NCI-H345 treated with DMSO at 0.1 percent for 48 hours (cell line): ENCODE measurements around the gene CYP1A2.
"Not testable (repeated sequence)": the region's sequence is repeated elsewhere in the genome, so short reads cannot be mapped to it uniquely, and the experiment has no call there.

Experiments
- DNase-seq: peaks from one replicate; lab custom pipeline; 2025; ENCODE audit not compliant: unreplicated experiment; lab: John Stamatoyannopoulos, UW

Gene CYP1A2

DNA sequence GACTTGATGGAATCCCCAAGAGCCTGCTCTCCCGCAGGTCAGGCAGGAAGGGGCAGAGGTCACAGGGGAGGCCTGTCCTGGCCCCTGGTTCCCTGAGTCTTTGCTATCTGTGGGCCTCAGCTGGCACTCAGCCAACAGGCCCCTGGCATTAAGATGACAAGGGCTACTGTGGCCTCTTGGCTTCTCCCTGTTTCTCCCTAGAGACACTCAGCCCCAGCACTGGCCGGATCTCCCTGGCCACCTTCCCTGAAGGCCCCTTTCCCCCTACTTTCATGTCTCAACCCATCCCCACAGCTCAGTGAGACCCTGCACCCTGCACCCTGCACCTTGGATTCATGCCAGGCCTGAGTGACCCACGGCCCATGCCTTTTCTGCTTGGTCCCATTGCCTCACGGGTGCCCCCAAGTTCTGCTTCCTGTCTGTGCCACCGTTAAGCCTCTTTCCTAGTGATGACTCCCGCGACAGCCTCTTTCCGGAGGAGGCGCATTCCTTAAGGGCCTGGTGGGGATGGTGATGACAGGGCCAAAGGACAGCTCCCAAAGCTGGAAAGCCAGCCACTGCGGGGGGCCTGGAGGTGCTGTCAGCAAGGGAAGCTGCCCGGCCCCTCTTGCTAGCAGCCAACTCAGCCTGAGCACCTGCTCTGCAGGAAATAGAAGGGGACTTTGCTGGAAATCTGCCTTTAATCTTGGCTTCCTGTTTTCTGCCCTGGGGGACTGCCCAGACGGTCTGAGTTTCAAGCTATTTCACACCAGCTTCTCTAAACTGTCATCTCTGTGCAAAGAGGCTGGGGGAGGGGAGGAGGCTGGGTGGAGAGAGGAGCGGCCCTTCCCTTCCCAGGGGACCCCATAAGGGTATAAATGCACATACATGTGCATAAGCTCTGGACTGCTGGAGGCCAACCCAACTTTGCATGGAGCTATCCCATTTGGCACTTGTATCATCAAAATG, 28.4 kb downstream of the CYP1A2 start:
- no peak for DNase-seq

DNA sequence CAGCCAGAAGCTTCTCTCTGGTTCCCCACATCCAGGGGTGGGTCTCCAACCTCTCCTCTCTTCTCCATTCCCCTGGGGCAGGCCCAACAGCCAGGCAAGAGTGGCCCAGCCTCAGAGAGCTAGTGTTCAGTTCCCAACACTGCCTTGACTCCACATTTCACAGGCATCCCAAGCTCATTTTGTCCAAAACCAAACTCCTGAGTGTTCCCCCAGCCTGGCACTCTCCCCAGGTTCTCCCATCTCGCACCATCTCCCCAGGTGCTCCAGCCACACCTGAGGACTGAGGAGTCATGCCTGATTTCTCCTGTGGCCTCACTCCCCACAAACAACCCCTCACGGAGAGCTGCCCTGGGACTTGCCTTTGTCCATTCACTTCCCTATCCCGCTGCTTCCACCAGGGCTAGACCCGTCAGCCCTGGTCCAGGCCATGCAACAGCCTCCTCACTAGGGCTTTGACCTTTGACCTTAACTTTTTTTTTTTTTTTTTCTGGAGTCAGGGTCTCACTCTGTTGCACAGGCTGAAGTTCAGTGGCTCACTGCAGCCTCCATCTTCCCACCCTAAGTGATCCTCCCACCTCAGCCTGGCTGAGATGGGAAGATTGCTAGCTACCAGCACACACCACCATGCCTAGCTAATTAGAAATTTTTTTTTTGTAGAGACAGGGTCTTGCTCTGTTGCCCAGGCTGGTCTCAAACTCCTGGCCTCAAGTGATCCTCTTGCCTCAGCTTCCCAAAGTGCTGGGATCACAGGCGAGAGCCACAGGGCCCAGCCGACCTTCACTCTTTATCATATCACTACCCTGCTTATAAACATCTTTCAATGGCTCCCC, 29.3 kb downstream of the CYP1A2 start:
- DNase-seq: no peak

DNA sequence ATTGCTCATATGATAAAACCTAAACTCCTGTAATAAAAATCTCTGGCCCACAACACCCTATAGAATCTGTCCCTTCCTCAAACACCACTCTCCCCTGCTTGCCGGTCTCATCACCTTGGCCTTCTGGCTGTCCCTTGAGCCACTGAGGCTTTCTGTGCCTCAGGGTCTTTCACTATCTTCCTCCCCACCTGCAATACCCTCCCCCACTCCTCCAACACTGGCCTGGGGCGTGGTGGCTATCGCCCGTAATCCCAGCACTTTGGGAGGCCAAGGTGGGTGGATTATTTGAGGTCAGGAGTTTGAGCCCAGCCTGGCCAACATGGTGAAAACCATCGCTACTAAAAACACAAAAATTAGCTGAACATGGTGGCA, 29.9 kb downstream of the CYP1A2 start:
- no peak for DNase-seq

DNA sequence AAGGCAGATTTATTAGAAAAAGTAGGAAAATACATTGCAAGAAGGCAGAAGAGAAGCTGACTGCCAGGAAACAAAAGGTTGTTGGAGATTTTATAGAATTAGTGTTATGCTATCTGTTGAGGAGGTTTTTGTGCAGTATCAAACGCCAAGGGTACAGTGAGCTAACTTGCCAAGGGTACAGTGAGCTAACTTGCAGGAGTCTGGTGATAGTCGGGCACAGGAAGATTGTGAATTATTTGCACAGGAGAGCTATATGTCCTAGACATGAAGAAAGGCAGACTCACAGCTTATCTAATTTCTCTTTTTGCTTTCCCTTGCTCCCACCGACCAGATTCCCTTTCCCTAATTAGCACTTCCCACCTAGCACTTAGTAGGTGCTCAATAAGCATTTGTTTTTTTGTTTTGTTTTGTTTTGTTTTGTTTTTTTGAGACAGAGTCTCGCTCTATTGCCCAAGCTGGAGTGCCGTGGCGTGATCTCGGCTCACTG, 30.6 kb downstream of the CYP1A2 start:
- DNase-seq: no peak

DNA sequence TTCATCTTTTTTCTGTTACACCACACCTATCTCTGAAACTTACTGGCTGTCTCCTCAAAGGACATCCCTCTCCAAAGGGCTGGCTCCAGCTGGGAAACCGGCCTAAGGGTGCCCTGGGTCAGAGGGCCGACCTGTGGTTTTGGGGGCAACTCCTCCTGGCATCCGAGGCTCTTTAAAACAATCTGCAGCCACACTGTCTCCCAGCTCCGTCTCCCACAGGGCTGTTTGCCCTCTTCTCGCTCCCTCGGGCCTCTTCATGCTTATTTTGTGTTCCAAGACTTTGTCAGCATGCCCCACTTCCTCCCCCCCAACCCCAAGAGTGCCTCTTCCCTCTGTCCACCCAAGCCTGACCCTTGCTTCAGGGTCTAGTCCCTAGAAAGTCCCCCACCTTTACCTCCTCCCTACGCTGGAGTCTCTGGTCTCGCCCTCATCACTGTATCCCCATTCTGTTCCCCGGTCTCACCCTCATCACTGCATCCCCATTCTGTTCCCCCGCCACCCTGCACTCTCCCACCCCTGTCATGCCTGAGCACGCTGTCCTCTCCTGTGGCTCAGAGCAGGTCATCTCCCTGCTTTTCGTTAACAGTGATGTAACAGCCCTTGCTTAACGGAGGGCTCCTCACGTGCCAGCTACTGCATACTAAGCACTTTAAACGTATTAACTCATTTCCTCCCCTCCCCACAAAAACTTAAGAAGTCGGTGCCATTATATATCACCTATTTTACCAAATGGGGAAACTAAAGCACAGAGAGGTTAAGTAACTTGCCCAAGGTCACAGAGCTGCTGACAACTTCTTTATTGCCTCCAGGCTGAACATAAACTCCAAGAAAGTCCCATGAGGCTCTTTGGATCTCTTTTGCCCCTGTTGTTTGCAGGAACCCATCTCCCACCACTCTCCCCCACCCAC, 32.1 kb downstream of the CYP1A2 start:
- DNase-seq: no peak

DNA sequence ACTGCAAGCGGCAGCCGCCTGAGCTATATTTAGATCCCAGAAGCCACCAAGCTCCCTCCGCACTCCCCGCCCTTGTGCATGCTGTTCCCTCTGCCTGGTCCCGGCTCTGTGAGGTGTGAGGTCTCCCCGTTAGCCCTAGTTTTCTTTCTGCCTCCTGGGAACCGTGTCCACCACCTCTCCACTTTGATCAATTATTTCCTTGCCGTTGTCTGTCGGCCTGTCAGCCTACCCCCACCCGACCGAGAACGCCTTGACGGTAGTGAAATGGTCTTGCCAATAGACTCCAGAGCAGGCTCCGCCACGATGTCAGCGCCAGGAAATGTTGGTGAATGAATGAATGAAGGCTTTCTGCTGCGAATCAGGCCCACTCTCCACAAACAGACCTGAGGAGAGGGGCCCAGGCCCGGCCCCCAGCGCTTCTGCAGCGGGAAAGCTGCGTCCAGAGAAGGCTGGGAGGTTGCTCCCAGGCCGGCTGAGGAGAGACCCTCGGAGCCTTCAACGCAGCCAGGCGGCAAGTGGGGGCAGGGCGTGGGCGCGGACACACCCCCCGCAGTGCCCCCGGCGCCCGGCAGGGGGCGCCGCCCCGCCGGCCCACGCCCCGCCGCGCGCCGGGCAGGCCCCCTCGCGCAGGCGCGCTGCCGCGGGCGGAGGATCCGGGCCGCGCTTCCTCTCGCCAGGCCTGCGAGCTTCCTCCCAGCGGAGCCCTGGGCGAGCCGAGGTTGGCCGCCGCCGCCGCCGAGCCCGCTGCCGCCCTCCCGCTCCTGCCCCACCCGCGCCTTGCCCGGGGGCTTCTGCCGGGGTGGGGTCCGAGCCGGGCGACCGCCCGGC, 33.0 kb downstream of the CYP1A2 start, which contains the start of gene CSK:
TSS of gene CSK (plus strand) at position 650 of the 828 bp plus-strand sequence. CDS start 16,218 bp downstream, outside the sequence.
- peak; percentile 2 for DNase-seq

DNA sequence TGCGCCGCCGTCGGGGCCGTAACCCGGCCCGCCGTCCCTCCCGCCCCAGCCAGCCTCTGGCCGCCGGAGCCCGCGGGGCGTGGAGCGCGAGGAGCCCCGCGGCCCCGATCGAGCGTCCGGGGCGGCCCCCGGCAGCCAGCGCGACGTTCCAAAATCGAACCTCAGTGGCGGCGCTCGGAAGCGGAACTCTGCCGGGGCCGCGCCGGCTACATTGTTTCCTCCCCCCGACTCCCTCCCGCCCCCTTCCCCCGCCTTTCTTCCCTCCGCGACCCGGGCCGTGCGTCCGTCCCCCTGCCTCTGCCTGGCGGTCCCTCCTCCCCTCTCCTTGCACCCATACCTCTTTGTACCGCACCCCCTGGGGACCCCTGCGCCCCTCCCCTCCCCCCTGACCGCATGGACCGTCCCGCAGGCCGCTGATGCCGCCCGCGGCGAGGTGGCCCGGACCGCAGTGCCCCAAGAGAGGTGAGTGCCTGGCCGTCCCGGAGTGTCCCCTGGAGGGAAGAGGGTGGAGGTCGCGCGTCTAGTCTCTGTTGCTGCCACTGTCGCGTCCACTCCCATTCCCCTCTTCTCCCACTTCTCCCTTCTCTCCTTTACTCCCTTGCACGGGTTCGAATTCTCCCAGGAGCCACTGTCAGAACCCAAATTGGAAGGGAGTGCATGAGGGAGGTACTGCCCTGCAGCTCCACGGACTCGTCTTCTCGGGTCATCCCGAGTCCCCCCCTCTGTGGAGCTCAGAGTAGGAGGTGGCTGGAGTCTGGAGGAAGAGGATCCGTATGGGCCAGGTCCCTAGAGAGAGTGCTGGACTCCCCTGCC, 33.8 kb downstream of the CYP1A2 start:
- no peak for DNase-seq

DNA sequence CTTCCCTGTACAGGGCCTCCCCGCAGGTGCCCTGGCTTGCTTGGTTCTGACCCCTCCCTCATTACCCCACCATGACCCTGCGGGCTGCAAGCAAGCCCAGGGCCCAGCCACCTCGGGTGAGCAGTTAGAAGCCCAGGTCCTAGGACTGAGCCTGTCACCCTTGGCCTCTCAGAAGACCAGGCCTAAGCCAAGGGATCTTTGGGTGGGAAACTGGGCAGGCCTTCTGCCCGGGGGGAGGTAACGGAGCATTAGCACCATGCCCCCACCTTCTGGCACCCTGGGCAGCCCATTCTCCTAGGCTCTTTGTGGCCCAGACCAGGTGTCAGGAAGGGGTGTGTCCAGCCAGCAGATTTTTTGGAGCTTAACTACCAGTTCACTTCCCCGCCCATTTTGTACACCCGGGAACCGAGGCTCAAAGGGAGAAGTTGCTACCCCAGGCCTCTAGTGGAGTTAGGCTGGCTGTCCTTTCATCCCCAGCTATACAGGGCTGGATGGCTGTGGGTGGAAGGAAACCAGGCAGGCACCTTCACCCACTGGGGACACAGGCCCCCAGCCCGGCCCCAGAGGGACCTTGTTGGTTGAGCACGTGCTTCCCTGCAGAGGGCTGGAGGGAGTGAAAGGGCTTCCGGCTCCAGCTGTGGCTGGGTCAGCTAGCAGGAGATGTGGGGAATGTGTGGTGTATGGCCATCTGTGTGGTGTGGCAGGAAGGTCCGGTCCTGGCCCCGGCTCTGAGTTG, 34.6 kb downstream of the CYP1A2 start:
- DNase-seq: no peak

DNA sequence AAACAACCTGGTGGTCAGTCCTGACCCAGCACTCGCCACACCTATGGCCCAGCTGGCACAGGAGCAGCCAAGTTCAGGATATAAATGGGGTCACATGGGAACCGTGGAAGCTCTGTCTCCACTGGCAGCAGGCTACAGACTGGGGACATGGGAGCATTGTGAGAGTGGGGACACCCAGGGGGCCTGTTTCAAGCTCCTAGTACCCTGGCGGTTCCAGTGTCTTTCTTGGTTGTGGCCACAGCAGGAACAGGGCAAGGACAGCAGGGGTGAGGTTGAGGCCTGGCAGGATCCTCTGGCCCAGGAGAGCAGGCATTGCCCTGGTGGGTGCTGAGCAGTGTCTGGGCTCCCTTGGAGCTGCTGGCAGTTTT, 35.1 kb downstream of the CYP1A2 start:
- DNase-seq: no peak

DNA sequence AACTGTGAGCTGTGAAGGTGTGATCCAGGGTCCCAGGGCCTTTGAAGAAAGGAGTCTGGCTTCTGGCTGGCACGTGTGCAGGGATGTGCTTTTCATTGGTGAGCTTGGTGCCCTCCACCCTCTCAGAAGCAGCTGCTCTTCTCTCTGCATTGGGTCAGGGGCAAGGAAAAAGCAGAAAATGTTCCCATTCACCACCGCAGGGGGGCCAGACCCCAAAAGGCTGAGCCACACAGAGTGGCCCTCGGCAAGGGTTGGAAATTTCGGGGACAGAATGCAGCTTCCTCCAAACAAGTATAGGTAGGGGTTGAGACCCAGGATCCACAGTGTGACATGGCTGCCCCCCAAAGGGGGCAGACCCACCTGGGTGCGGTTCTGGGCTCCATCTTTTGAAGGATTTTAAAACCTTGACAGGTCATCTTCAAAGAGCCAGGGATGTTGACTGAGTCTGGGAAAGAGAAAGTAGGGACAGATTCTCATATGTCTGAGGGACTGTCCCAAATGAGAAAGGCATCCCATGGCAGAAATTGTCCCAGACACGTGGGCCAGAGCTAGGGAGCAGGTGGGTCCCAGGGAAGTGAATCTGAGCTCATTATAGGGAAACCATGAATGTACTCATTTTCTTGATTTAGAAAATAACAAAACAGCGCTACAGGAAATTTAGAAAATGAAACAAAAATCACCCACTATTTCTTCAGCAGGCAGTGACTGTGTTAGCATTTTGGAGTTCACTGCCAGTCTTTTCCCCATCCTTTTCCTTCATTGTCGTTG, 36.0 kb downstream of the CYP1A2 start:
- DNase-seq: no peak

DNA sequence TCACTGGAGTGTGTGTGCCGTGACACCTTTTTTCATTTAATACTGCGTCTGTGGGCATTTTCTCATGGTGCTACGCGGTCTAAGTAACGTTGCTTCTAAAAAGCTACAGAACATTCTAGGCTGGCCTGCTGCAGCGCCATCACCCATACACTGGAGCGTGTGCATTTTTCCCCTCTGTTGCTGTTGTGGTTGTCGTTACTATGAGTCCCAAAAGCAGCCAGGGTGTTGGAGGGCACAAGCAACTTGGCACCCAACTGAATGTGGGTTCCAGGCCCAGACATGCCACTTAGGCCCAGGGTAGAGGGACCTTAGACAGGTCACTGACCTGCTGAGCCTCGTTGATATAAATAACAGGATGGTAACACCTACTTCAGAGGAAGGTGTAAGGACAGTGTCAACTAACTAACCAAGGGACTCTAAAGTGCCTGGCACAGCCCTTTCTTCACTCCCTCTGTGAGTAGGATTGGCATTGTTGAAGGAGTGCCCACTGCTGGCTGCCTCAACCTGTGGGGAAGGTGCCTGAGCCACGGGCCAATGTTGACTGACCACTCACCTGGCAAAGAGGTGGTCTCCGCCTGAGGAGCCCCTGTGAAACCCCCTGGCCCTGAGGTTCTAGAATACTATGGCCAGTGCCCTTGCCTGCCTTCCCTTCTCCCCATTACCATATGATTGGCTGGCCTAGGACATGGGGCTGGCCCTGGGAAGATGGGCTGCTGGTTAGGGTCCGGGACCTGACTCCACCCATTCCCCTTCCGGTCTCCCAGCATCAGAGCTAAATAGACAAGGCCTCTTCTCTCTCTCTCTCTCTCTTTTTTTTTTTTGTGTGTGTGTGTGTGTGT, 36.8 kb downstream of the CYP1A2 start:
- DNase-seq: no peak

DNA sequence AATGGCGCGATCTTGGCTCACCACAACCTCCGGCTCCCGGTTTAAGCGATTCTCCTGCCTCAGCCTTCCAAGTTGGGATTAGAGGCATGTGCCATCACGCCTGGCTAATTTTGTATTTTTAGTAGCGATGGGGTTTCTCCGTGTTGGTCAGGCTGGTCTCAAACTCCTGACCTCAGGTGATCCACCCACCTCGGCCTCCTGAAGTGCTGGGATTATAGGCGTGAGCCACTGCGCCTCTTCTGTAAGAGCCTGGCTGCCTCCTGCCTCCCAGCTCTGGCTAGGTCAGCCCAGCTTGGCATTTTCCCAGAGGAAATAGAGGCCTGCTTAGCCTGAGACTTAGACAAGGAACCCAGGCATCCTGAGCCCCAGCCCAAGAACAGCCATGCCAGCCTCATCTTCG, 37.4 kb downstream of the CYP1A2 start:
- DNase-seq: not testable (repeated sequence)

DNA sequence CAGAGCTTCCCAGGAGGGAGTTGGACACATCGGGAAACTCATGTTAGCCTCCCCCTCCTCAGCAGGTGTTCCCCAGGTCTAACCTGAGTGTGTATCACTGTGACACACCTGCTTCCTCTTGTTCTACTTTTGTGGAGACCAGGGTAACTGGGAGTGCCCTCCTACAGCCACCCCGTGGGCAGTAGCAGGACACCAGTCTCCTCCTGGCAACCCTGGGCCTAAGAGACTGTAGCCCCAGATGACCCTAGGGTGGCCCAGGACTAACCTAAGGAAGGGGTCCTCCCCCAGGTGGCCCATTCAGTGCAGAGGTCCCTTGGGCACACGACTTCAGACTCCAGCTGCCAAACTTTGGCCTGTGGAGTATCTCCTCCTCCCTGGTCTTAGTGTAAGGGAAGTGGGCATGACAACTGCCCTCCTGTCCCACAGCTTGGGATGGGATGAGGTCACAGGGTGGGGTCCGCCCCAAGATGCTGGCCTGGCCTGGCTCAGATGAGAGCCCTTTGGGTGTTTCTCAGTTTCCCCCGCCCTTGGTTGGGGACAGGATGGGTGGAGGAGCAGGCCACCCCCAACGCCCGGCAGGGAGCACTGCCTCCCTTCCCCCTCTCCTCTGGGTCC, 38.0 kb downstream of the CYP1A2 start:
- no peak for DNase-seq

DNA sequence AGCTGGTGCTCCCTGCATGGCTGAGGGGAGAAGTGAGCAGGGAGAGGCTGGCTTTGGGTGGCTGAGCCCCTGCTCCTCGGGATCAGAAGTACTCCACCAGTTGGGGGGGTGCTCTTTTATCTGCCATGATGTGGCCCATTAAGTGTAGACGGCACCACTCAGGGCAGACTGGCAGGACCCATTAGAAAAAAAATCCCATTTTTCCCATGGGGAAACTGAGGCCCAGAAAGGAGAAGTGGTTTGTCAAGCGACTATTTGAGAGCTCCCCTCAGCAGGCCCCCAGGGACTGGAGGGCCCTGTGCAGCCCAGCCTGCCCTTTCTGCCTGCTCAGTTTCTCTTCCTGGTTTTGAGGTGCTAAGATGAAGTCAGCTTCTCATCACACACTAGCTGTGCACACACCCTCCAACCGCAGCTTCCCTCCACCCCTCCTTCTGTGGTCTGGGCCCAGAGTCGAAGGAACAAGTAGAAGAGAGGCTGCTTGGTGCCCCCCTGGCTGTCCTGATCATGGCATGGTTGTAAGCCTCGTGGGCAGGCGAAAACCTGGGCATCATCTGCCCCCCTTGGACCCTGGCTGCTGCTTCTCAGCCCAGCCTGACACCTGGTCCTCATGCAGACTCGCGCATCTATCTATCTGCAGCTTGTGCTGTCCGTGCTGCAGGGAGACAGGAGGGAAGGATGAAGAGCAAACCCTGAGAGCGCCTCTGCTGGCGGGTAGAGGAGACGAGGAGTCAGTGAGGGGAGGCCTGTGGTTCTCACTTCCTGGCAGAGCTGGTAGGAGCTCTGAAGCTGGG, 38.8 kb downstream of the CYP1A2 start:
- DNase-seq: no peak

DNA sequence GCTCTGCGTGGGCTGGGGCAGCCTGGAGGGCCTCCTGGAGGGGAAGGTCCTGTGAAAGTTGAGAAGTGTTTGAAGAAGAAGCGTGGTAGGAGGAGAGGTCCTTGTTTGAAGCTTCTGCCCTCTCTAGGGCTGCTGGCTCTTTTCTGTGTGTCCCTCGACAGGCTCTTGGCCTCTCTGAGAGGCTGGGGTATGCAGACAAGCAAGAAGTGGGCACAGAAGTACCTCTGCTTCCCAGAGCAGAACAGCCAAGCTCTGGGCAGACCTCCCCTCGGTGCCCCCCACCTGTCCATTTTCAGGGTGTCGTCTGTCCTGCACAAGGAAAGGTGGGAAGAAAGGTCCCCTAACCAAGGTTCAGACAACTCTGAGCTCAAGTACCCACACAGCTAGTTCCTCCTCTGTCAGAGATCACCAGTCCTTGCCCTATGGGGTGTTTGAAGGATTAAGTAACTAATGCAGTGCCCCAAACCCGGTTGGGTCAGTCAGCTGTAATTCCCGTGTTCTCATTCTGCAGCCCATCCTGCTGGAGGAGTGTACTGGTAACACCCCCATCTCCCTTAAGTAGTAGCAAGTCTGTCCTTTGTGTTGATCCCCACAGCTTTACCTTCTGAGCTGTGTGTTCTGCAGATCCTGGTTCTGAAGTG, 39.5 kb downstream of the CYP1A2 start:
- no peak for DNase-seq
